IPS DF 19.7 (cell line): ENCODE data around the gene FNBP1.

Experiments
- DNase-seq: peaks from one replicate; pipeline ENCODE4 v3.0.0-alpha.2; 2013; ENCODE audit warnings: low read depth, low spot score

Gene FNBP1

GRCh38 chr9:130045725-130046450 lies 2.9 kb upstream of the FNBP1 start:
- no peak for DNase-seq

GRCh38 chr9:130043654-130044623 lies 950 bp upstream of the FNBP1 start:
- DNase-seq: no peak

- no peak for DNase-seq
These were observed 544 bp downstream of the FNBP1 start for GRCh38 chr9:130042406-130042884.

- no peak for DNase-seq
These were observed 1.2 kb downstream of the FNBP1 start for GRCh38 chr9:130041648-130042405.

- DNase-seq: no peak
These were observed 1.9 kb downstream of the FNBP1 start for GRCh38 chr9:130040984-130041647.

- no peak for DNase-seq
These were observed 3.4 kb downstream of the FNBP1 start for GRCh38 chr9:130039528-130040147.

GRCh38 chr9:130036099-130036498 lies 6.9 kb downstream of the FNBP1 start:
- DNase-seq: no peak

- no peak for DNase-seq
These were observed 8.4 kb downstream of the FNBP1 start for GRCh38 chr9:130034570-130034969.

GRCh38 chr9:130030651-130031127 lies 12.3 kb downstream of the FNBP1 start:
- DNase-seq: no peak

GRCh38 chr9:130029223-130029973 lies 13.6 kb downstream of the FNBP1 start:
- DNase-seq: no peak

GRCh38 chr9:130028493-130029222 lies 14.3 kb downstream of the FNBP1 start:
- no peak for DNase-seq

- no peak for DNase-seq
These were observed 15.2 kb downstream of the FNBP1 start for GRCh38 chr9:130027533-130028365.

- no peak for DNase-seq
These were observed 16.2 kb downstream of the FNBP1 start for GRCh38 chr9:130026583-130027340.

GRCh38 chr9:130024597-130024994 lies 18.4 kb downstream of the FNBP1 start:
- DNase-seq: no peak

GRCh38 chr9:130023994-130024596 lies 18.9 kb downstream of the FNBP1 start:
- DNase-seq: no peak

- no peak for DNase-seq
These were observed 19.7 kb downstream of the FNBP1 start for GRCh38 chr9:130023144-130023787.
